SK-N-SH (cell line): ENCODE results near the gene KCNH8. TPM values are rescaled to one million over a fixed set of nuclear protein-coding genes. Genes with fewer than 3 reads are reported as not detected.

Source experiments
- CTCF ChIA-PET: fragments of 300-600, 350-600 bp; formaldehyde crosslinking; extraction: SDS; loops from one replicate; lab custom pipeline; 2021; lab: Yijun Ruan, JAX
- POLR2A ChIA-PET: fragments of 350-600 bp; sonication (Branson Sonifier 250); formaldehyde crosslinking; extraction: SDS; loops from one replicate; lab custom pipeline; 2020; ENCODE audit warnings: antibody characterized with exemption, inconsistent platforms; lab: Yijun Ruan, JAX
- DNase-seq: peaks from one replicate; pipeline ENCODE4 v3.0.0; 2012
- H2AFZ ChIP-seq: fragments of 200-600 bp; sonication (generic); 2 replicates; pipeline ENCODE4 v1.8.1; 2016; ENCODE audit warnings: antibody characterized with exemption, mild to moderate bottlenecking, low read depth
- H3F3A ChIP-seq: fragments of 200-600 bp; sonication (generic); replicated peaks from 2 replicates; pipeline ENCODE3; 2016; ENCODE audit warnings: antibody characterized with exemption, mild to moderate bottlenecking; ENCODE audit not compliant: insufficient read depth
- H3K27ac ChIP-seq, 2 experiments: fragments of 200-500 bp in 1 of 2; fragments of 200-600 bp in 1 of 2; sonication (Bioruptor generic) in 1 of 2; sonication (generic), shearing (Covaris generic) in 1 of 2; 2 replicates each; pipeline versions ENCODE4 v1.5.1 to v1.6.1; 2014 to 2016; ENCODE audit warnings: low read depth in 2 of 2, inconsistent platforms in 1 of 2, low read length in 1 of 2, mild to moderate bottlenecking in 1 of 2, mixed read lengths in 1 of 2
- H3K27me3 ChIP-seq: fragments of 200-600 bp; sonication (generic), shearing (Covaris generic); 2 replicates; pipeline ENCODE4 v1.6.1; 2016; ENCODE audit warnings: mixed run types; ENCODE audit not compliant: insufficient read depth
- H3K36me3 ChIP-seq, 2 experiments: fragments of 200-500 bp in 1 of 2; fragments of 200-600 bp in 1 of 2; sonication (Bioruptor generic) in 1 of 2; sonication (generic) in 1 of 2; replicated peaks in 1 of 2; 2 replicates each; pipeline versions ENCODE3 to v1.5.1; 2014 to 2016; ENCODE audit warnings: low read length in 1 of 2, mild to moderate bottlenecking in 1 of 2; ENCODE audit not compliant: insufficient read depth in 2 of 2, control insufficient read depth in 1 of 2
- H3K4me1 ChIP-seq, 2 experiments: fragments of 200-500 bp in 1 of 2; fragments of 200-600 bp in 1 of 2; sonication (Bioruptor generic) in 1 of 2; sonication (generic), shearing (Covaris generic) in 1 of 2; 2 replicates each; pipeline versions ENCODE4 v1.5.1 to v1.6.1; 2014 to 2016; ENCODE audit warnings: low read depth in 1 of 2, low read length in 1 of 2, mixed run types in 1 of 2; ENCODE audit not compliant: insufficient read depth in 2 of 2, control insufficient read depth in 1 of 2
- H3K4me2 ChIP-seq: fragments of 200-600 bp; sonication (generic), shearing (Covaris generic); 2 replicates; pipeline ENCODE4 v1.6.1; 2017; ENCODE audit warnings: mixed run types
- H3K4me3 ChIP-seq, 2 experiments: fragments of 200-500 bp in 1 of 2; fragments of 200-600 bp in 1 of 2; sonication (Bioruptor generic) in 1 of 2; sonication (generic), shearing (Covaris generic) in 1 of 2; 2 replicates each; pipeline versions ENCODE4 v1.5.1 to v1.8.1; 2014 to 2016; ENCODE audit warnings: low read depth in 2 of 2, inconsistent platforms in 1 of 2, low read length in 1 of 2, mild to moderate bottlenecking in 1 of 2, mixed read lengths in 1 of 2, moderate library complexity in 1 of 2
- H3K79me2 ChIP-seq: fragments of 200-600 bp; sonication (generic); 2 replicates; pipeline ENCODE4 v1.8.1; 2017; ENCODE audit warnings: mild to moderate bottlenecking; ENCODE audit not compliant: insufficient read depth
- H3K9ac ChIP-seq: fragments of 200-600 bp; sonication (generic); 2 replicates; pipeline ENCODE4 v1.6.1; 2017; ENCODE audit warnings: mixed run types
- H3K9me2 ChIP-seq: fragments of 200-600 bp; sonication (generic); 2 replicates; pipeline ENCODE4 v1.6.1; 2017; ENCODE audit warnings: mixed run types
- H3K9me3 ChIP-seq: fragments of 200-600 bp; sonication (generic); 2 replicates; pipeline ENCODE4 v1.6.1; 2017; ENCODE audit warnings: mixed run types, mild to moderate bottlenecking, moderate library complexity
- H4K20me1 ChIP-seq: fragments of 200-600 bp; sonication (generic); 2 replicates; pipeline ENCODE4 v1.6.1; 2017; ENCODE audit warnings: mild to moderate bottlenecking, mixed run types; ENCODE audit not compliant: insufficient read depth
- EP300 ChIP-seq, 2 experiments: IDR thresholded peaks; 2 replicates each; pipeline versions ENCODE4 v1.4.0 to v1.6.1; 2012; ENCODE audit warnings: borderline replicate concordance in 1 of 2, low read depth in 1 of 2, low read length in 1 of 2
- EZH2phosphoT487 ChIP-seq: fragments of 200-600 bp; sonication (generic); IDR thresholded peaks from 2 replicates; pipeline ENCODE4 v1.6.1; 2017; ENCODE audit warnings: low read depth, mixed run types, mild to moderate bottlenecking, antibody characterized with exemption, moderate library complexity, borderline replicate concordance
- FOSL2 ChIP-seq: IDR thresholded peaks from 2 replicates; pipeline ENCODE4 v1.4.0; 2012; ENCODE audit warnings: low read depth, mild to moderate bottlenecking, moderate library complexity, borderline replicate concordance
- GATA2 ChIP-seq: sonication (generic); formaldehyde crosslinking; IDR thresholded peaks from 2 replicates; pipeline ENCODE4 v1.5.0; 2020; ENCODE audit warnings: mild to moderate bottlenecking, missing genetic modification reagents
- IRF3 ChIP-seq: fragments of 150-350 bp; IDR thresholded peaks from 2 replicates; pipeline ENCODE4 v1.6.1; 2016; ENCODE audit warnings: mild to moderate bottlenecking, low read depth, low read length
- MEF2A ChIP-seq: IDR thresholded peaks from 2 replicates; pipeline ENCODE4 v1.4.0; 2012; ENCODE audit warnings: low read depth, borderline replicate concordance
- NFIC ChIP-seq: IDR thresholded peaks from 2 replicates; pipeline ENCODE4 v1.4.0; 2012; ENCODE audit warnings: borderline replicate concordance
- PBX3 ChIP-seq: IDR thresholded peaks from 2 replicates; pipeline ENCODE4; 2012
- RAD21 ChIP-seq: IDR thresholded peaks from 2 replicates; pipeline ENCODE4 v1.6.1; 2012; ENCODE audit warnings: mild to moderate bottlenecking, low read length
- RCOR1 ChIP-seq: fragments of 150-350 bp; IDR thresholded peaks from 2 replicates; pipeline ENCODE4 v1.6.1; 2017; ENCODE audit warnings: antibody characterized with exemption, low read length
- REST ChIP-seq: IDR thresholded peaks from 2 replicates; pipeline ENCODE4 v1.6.1; 2012; ENCODE audit warnings: mild to moderate bottlenecking, low read depth, low read length, moderate library complexity
- RFX5 ChIP-seq: IDR thresholded peaks from 2 replicates; pipeline ENCODE4 v1.6.1; 2012; ENCODE audit warnings: mild to moderate bottlenecking, improper control_type of control experiment, low read length
- TEAD4 ChIP-seq: IDR thresholded peaks from 2 replicates; pipeline ENCODE4 v1.4.0; 2012; ENCODE audit warnings: mild to moderate bottlenecking, borderline replicate concordance; ENCODE audit not compliant: insufficient read depth
- USF1 ChIP-seq: IDR thresholded peaks from 2 replicates; pipeline ENCODE4 v1.4.0; 2012; ENCODE audit warnings: low read depth, borderline replicate concordance
- USF2 ChIP-seq: fragments of 150-350 bp; IDR thresholded peaks from 2 replicates; pipeline ENCODE4 v1.6.1; 2017; ENCODE audit warnings: antibody characterized with exemption, low read length, low read depth, borderline replicate concordance
- WGBS: methylation state at CpG from one replicate; pipeline ENCODE4 v1.1.6; 2017; ENCODE audit warnings: low lambda C conversion rate; 5-methylcytosine and 5-hydroxymethylcytosine counted together
- polyA plus RNA-seq, 3 experiments: library from polyadenylated mRNA; depleted of rRNA; stranded (reverse); fragments of >200 nt; gene quantifications; 2 replicates each; pipeline ENCODE4 v1.2.3, GENCODE V29; 2012

The KCNH8 gene
- polyA plus RNA-seq, 1 of the 3 experiments (the other 2 are of a cell fraction): 0.05 TPM

GRCh38 chr3:19264424-19264823 is 116.1 kb downstream of the KCNH8 start:
- CTCF ChIA-PET: interaction anchor here (0.8 kb wide), 1 partner anchor 603 kb away, joined by 3 read pairs; no protein-coding TSS in a partner anchor
- no peak overlapping the region for H3K27ac ChIP-seq
- no peaks in the 10 kb centered on the region for H3K9me3 ChIP-seq

GRCh38 chr3:19267040-19267439 is 118.7 kb downstream of the KCNH8 start:
- H3F3A ChIP-seq: no peaks in the 10 kb centered on the region
- no peaks in the 10 kb centered on the region for H3K9me2 ChIP-seq
- H3K4me1 ChIP-seq: no peaks in the 10 kb centered on the region
- H3K27ac ChIP-seq: no peak overlapping the region
- no peak overlapping the region for H3K4me2 ChIP-seq
- H3K9ac ChIP-seq: no peak overlapping the region
- WGBS: 47% methylated on average over 4 of the region's 4 CpGs
- DNase-seq: no peak
- no peaks in the 10 kb centered on the region for H3K27me3 ChIP-seq
- H2AFZ ChIP-seq: no peak overlapping the region
- no peak overlapping the region for H3K4me3 ChIP-seq
- H3K9me3 ChIP-seq: no peaks in the 10 kb centered on the region
- no peaks in the 10 kb centered on the region for H3K36me3 ChIP-seq
- H3K79me2 ChIP-seq: no peaks in the 10 kb centered on the region
- H4K20me1 ChIP-seq: no peaks in the 10 kb centered on the region
- ChIA-PET POLR2A (no interaction called here), CTCF (interaction anchor here (1.2 kb wide), 1 partner anchor 10 kb away, joined by 3 read pairs; no protein-coding TSS in a partner anchor)
- TF ChIP-seq TEAD4 (no peak), FOSL2 (no peak), RFX5 (no peak), USF2 (no peak), GATA2 (CRISPR knock-in tag) (no peak), RCOR1 (no peak), IRF3 (no peak), USF1 (no peak), REST (no peak)

More at GRCh38 chr3:19264424-19264823, 116.1 kb downstream of the KCNH8 start:
- no peaks in the 10 kb centered on the region for H3K4me1 ChIP-seq
- WGBS: 29% methylated on average over 6 of the region's 6 CpGs
- H3K27me3 ChIP-seq: no peaks in the 10 kb centered on the region
- TF ChIP-seq RAD21 (no peak), MEF2A (no peak), PBX3 (no peak), NFIC (no peak), RFX5 (no peak), EP300 (IDR thresholded peaks at IDR 0.05; ENCODE audit: borderline replicate concordance in 1 of 2, low read depth in 1 of 2, low read length in 1 of 2) (no peak), USF2 (no peak), EZH2phosphoT487 (no peak)
- H3K4me2 ChIP-seq: no peak overlapping the region
- H2AFZ ChIP-seq: no peak overlapping the region
- no peak overlapping the region for H3K4me3 ChIP-seq
- no peaks in the 10 kb centered on the region for H3F3A ChIP-seq
- no peaks in the 10 kb centered on the region for H3K9me2 ChIP-seq
- no peaks in the 10 kb centered on the region for H3K36me3 ChIP-seq
- POLR2A ChIA-PET: no interaction called here
- no peaks in the 10 kb centered on the region for H3K79me2 ChIP-seq
- no peak for DNase-seq
- H3K9ac ChIP-seq: no peak overlapping the region
- H4K20me1 ChIP-seq: no peaks in the 10 kb centered on the region
